Thyroid gland (tissue), 4 donors: ENCODE measurements around the gene RAB14.

ENCODE experiments used
- POLR2A ChIP-seq, 2 donors: fragments of 450-650 bp; IDR thresholded peaks; one replicate each; pipeline ENCODE4 v1.6.1; 2017; ENCODE audit warnings: antibody characterized with exemption in 2 of 2, mild to moderate bottlenecking in 2 of 2, moderate library complexity in 1 of 2
- TF ChIP-seq, protein P1 (sequence below), 6 experiments: fragments of 200-600 bp in 3 of 6; fragments of 450-650 bp in 3 of 6; sonication (generic) in 3 of 6; IDR thresholded peaks; one replicate each; pipeline ENCODE4 v1.5.1; 2016 to 2019; ENCODE audit warnings: antibody characterized with exemption in 6 of 6, mild to moderate bottlenecking in 2 of 6, inconsistent platforms in 1 of 6, moderate library complexity in 1 of 6

DNA sequence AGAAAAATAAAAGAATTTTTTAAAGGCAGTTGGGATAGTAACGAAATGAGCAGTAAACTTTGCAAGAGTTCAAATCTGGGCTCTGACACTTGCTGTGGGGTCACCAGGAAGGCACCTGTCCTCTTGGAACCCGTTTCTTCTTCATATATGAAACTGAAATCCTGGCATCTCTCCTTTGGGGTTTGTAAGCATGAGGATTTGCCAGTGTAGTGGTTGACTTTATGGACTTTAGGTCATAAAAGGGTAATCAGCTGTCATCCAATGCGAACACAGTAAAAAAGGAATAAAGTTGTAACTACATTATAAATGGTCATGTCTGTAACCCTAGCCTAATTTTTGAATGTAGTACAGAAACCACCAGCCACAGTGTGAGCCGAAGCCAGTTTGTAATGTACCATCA, 1.3 kb downstream of the RAB14 start:
- TF ChIP-seq, protein P1, sequence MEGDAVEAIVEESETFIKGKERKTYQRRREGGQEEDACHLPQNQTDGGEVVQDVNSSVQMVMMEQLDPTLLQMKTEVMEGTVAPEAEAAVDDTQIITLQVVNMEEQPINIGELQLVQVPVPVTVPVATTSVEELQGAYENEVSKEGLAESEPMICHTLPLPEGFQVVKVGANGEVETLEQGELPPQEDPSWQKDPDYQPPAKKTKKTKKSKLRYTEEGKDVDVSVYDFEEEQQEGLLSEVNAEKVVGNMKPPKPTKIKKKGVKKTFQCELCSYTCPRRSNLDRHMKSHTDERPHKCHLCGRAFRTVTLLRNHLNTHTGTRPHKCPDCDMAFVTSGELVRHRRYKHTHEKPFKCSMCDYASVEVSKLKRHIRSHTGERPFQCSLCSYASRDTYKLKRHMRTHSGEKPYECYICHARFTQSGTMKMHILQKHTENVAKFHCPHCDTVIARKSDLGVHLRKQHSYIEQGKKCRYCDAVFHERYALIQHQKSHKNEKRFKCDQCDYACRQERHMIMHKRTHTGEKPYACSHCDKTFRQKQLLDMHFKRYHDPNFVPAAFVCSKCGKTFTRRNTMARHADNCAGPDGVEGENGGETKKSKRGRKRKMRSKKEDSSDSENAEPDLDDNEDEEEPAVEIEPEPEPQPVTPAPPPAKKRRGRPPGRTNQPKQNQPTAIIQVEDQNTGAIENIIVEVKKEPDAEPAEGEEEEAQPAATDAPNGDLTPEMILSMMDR (IDR thresholded peaks at IDR 0.05), result no peak
- no peak for TF ChIP-seq POLR2A (IDR thresholded peaks at IDR 0.05)
